SK-N-SH (cell line): Measurements from ENCODE around the gene CCDC47. TPM values are rescaled to one million over a fixed set of nuclear protein-coding genes. Genes with fewer than 3 reads are reported as not detected.

ENCODE experiments used
- CTCF ChIA-PET: fragments of 300-600, 350-600 bp; formaldehyde crosslinking; extraction: SDS; loops from one replicate; lab custom pipeline; 2021; lab: Yijun Ruan, JAX
- POLR2A ChIA-PET: fragments of 350-600 bp; sonication (Branson Sonifier 250); formaldehyde crosslinking; extraction: SDS; loops from one replicate; lab custom pipeline; 2020; ENCODE audit warnings: antibody characterized with exemption, inconsistent platforms; lab: Yijun Ruan, JAX
- DNase-seq: peaks from one replicate; pipeline ENCODE4 v3.0.0; 2012
- H2AFZ ChIP-seq: fragments of 200-600 bp; sonication (generic); 2 replicates; pipeline ENCODE4 v1.8.1; 2016; ENCODE audit warnings: antibody characterized with exemption, mild to moderate bottlenecking, low read depth
- H3F3A ChIP-seq: fragments of 200-600 bp; sonication (generic); replicated peaks from 2 replicates; pipeline ENCODE3; 2016; ENCODE audit warnings: antibody characterized with exemption, mild to moderate bottlenecking; ENCODE audit not compliant: insufficient read depth
- H3K27ac ChIP-seq, 2 experiments: fragments of 200-500 bp in 1 of 2; fragments of 200-600 bp in 1 of 2; sonication (Bioruptor generic) in 1 of 2; sonication (generic), shearing (Covaris generic) in 1 of 2; 2 replicates each; pipeline versions ENCODE4 v1.5.1 to v1.6.1; 2014 to 2016; ENCODE audit warnings: low read depth in 2 of 2, inconsistent platforms in 1 of 2, low read length in 1 of 2, mild to moderate bottlenecking in 1 of 2, mixed read lengths in 1 of 2
- H3K27me3 ChIP-seq: fragments of 200-600 bp; sonication (generic), shearing (Covaris generic); 2 replicates; pipeline ENCODE4 v1.6.1; 2016; ENCODE audit warnings: mixed run types; ENCODE audit not compliant: insufficient read depth
- H3K36me3 ChIP-seq, 2 experiments: fragments of 200-500 bp in 1 of 2; fragments of 200-600 bp in 1 of 2; sonication (Bioruptor generic) in 1 of 2; sonication (generic) in 1 of 2; replicated peaks in 1 of 2; 2 replicates each; pipeline versions ENCODE3 to v1.5.1; 2014 to 2016; ENCODE audit warnings: low read length in 1 of 2, mild to moderate bottlenecking in 1 of 2; ENCODE audit not compliant: insufficient read depth in 2 of 2, control insufficient read depth in 1 of 2
- H3K4me1 ChIP-seq, 2 experiments: fragments of 200-500 bp in 1 of 2; fragments of 200-600 bp in 1 of 2; sonication (Bioruptor generic) in 1 of 2; sonication (generic), shearing (Covaris generic) in 1 of 2; 2 replicates each; pipeline versions ENCODE4 v1.5.1 to v1.6.1; 2014 to 2016; ENCODE audit warnings: low read depth in 1 of 2, low read length in 1 of 2, mixed run types in 1 of 2; ENCODE audit not compliant: insufficient read depth in 2 of 2, control insufficient read depth in 1 of 2
- H3K4me2 ChIP-seq: fragments of 200-600 bp; sonication (generic), shearing (Covaris generic); 2 replicates; pipeline ENCODE4 v1.6.1; 2017; ENCODE audit warnings: mixed run types
- H3K4me3 ChIP-seq, 2 experiments: fragments of 200-500 bp in 1 of 2; fragments of 200-600 bp in 1 of 2; sonication (Bioruptor generic) in 1 of 2; sonication (generic), shearing (Covaris generic) in 1 of 2; 2 replicates each; pipeline versions ENCODE4 v1.5.1 to v1.8.1; 2014 to 2016; ENCODE audit warnings: low read depth in 2 of 2, inconsistent platforms in 1 of 2, low read length in 1 of 2, mild to moderate bottlenecking in 1 of 2, mixed read lengths in 1 of 2, moderate library complexity in 1 of 2
- H3K79me2 ChIP-seq: fragments of 200-600 bp; sonication (generic); 2 replicates; pipeline ENCODE4 v1.8.1; 2017; ENCODE audit warnings: mild to moderate bottlenecking; ENCODE audit not compliant: insufficient read depth
- H3K9ac ChIP-seq: fragments of 200-600 bp; sonication (generic); 2 replicates; pipeline ENCODE4 v1.6.1; 2017; ENCODE audit warnings: mixed run types
- H3K9me2 ChIP-seq: fragments of 200-600 bp; sonication (generic); 2 replicates; pipeline ENCODE4 v1.6.1; 2017; ENCODE audit warnings: mixed run types
- H3K9me3 ChIP-seq: fragments of 200-600 bp; sonication (generic); 2 replicates; pipeline ENCODE4 v1.6.1; 2017; ENCODE audit warnings: mixed run types, mild to moderate bottlenecking, moderate library complexity
- H4K20me1 ChIP-seq: fragments of 200-600 bp; sonication (generic); 2 replicates; pipeline ENCODE4 v1.6.1; 2017; ENCODE audit warnings: mild to moderate bottlenecking, mixed run types; ENCODE audit not compliant: insufficient read depth
- CHD2 ChIP-seq: fragments of 150-350 bp; IDR thresholded peaks from 2 replicates; pipeline ENCODE4 v1.6.1; 2018; ENCODE audit warnings: low read length; ENCODE audit not compliant: partially characterized antibody
- EP300 ChIP-seq, 2 experiments: IDR thresholded peaks; 2 replicates each; pipeline versions ENCODE4 v1.4.0 to v1.6.1; 2012; ENCODE audit warnings: borderline replicate concordance in 1 of 2, low read depth in 1 of 2, low read length in 1 of 2
- IRF3 ChIP-seq: fragments of 150-350 bp; IDR thresholded peaks from 2 replicates; pipeline ENCODE4 v1.6.1; 2016; ENCODE audit warnings: mild to moderate bottlenecking, low read depth, low read length
- MEF2A ChIP-seq: IDR thresholded peaks from 2 replicates; pipeline ENCODE4 v1.4.0; 2012; ENCODE audit warnings: low read depth, borderline replicate concordance
- PBX3 ChIP-seq: IDR thresholded peaks from 2 replicates; pipeline ENCODE4; 2012
- POLR2AphosphoS5 ChIP-seq: IDR thresholded peaks from 2 replicates; pipeline ENCODE4 v1.6.1; 2012; ENCODE audit warnings: low read depth, low read length
- WGBS: methylation state at CpG from one replicate; pipeline ENCODE4 v1.1.6; 2017; ENCODE audit warnings: low lambda C conversion rate; 5-methylcytosine and 5-hydroxymethylcytosine counted together
- polyA plus RNA-seq, 3 experiments: library from polyadenylated mRNA; depleted of rRNA; stranded (reverse); fragments of >200 nt; gene quantifications; 2 replicates each; pipeline ENCODE4 v1.2.3, GENCODE V29; 2012

The CCDC47 gene
- polyA plus RNA-seq, 1 of the 3 experiments (the other 2 are of a cell fraction) = 76.6 TPM

GRCh38 chr17:63817736-63818385, 44.5 kb upstream of the CCDC47 start:
- no peaks in the 10 kb centered on the region; a peak in 1 of 4 replicates for H3K4me1 ChIP-seq
- H4K20me1 ChIP-seq = peaks cover 23% of the 10 kb centered on the region; the same call in 1 of the 2 replicates
- H3K36me3 ChIP-seq = peaks cover 93 to 95% of the 10 kb centered on the region in 2 experiments
- H3K4me2 ChIP-seq = no peak overlapping the region
- H3K9me3 ChIP-seq = no peaks in the 10 kb centered on the region
- peaks cover 67% of the 10 kb centered on the region for H3F3A ChIP-seq
- TF ChIP-seq IRF3 = no peak
- peak; percentile 4; the same call in 1 of the 2 replicates for TF ChIP-seq POLR2AphosphoS5
- H3K9me2 ChIP-seq = no peaks in the 10 kb centered on the region
- DNase-seq = no peak
- POLR2A ChIA-PET = interaction anchor here (1.0 kb wide), 1 partner anchor 9 kb away, joined by 7 read pairs; the partner anchor contains the start of gene PSMC5
- no peaks in the 10 kb centered on the region for H3K27me3 ChIP-seq
- H3K27ac ChIP-seq = no peak overlapping the region
- no peak overlapping the region for H2AFZ ChIP-seq
- H3K9ac ChIP-seq = no peak overlapping the region
- WGBS = 96% methylated on average over 27 of the region's 27 CpGs
- no peak overlapping the region for H3K4me3 ChIP-seq
- CTCF ChIA-PET = interaction anchor here (1.0 to 2.3 kb wide), 9 partner anchors 8 to 206 kb away, joined by 3 to 10 read pairs (median 6); partner anchors contain the start of gene FTSJ3
- H3K79me2 ChIP-seq = peaks cover 26% of the 10 kb centered on the region; the same call in 1 of the 2 replicates

- POLR2A ChIA-PET = no interaction called here
- H3K4me1 ChIP-seq = no peaks in the 10 kb centered on the region; a peak in 1 of 4 replicates
Measured at GRCh38 chr17:63816669-63817068, 43.3 kb upstream of the CCDC47 start.

GRCh38 chr17:63816123-63816522, 42.7 kb upstream of the CCDC47 start:
- Histone ChIP-seq H3F3A (peaks cover 54% of the 10 kb centered on the region), H3K27me3 (no peaks in the 10 kb centered on the region), H3K36me3 (peaks cover 94 to 95% of the 10 kb centered on the region in 2 experiments), H3K9me3 (no peaks in the 10 kb centered on the region), H3K27ac (peak overlapping the region; percentile 3 to 4; a peak in 2 of 4 replicates), H3K9ac (no peak overlapping the region), H2AFZ (no peak overlapping the region), H3K9me2 (no peaks in the 10 kb centered on the region), H3K79me2 (peaks cover 23% of the 10 kb centered on the region; the same call in 1 of the 2 replicates), H4K20me1 (peaks cover 23% of the 10 kb centered on the region; the same call in 1 of the 2 replicates), H3K4me2 (no peak overlapping the region), H3K4me1 (no peaks in the 10 kb centered on the region; a peak in 1 of 4 replicates), H3K4me3 (no peak overlapping the region)
- TF ChIP-seq PBX3 (no peak), CHD2 (peak; percentile 22), EP300 (IDR thresholded peaks at IDR 0.05; ENCODE audit: borderline replicate concordance in 1 of 2, low read depth in 1 of 2, low read length in 1 of 2) (no peak)
- CTCF ChIA-PET = interaction anchor here (1.1 to 2.2 kb wide), 6 partner anchors 10 to 120 kb away, joined by 3 to 8 read pairs (median 4); no protein-coding TSS in a partner anchor
- WGBS = 88% methylated on average over 2 of the region's 2 CpGs
- DNase-seq = no peak
- POLR2A ChIA-PET = no interaction called here

More at GRCh38 chr17:63816669-63817068, 43.3 kb upstream of the CCDC47 start:
- DNase-seq = no peak
- Histone ChIP-seq H3K27ac (peak overlapping the region in 1 of 2 experiments; percentile 14; a peak in 1 of 4 replicates), H4K20me1 (peaks cover 23% of the 10 kb centered on the region; the same call in 1 of the 2 replicates), H3F3A (peaks cover 58% of the 10 kb centered on the region), H3K79me2 (peaks cover 23% of the 10 kb centered on the region; the same call in 1 of the 2 replicates), H3K4me3 (no peak overlapping the region), H3K36me3 (peaks cover 93 to 95% of the 10 kb centered on the region in 2 experiments), H2AFZ (no peak overlapping the region), H3K9me2 (no peaks in the 10 kb centered on the region), H3K9me3 (no peaks in the 10 kb centered on the region), H3K27me3 (no peaks in the 10 kb centered on the region), H3K4me2 (no peak overlapping the region), H3K9ac (no peak overlapping the region)
- WGBS = 88% methylated on average over 4 of the region's 4 CpGs
- TF ChIP-seq MEF2A = no peak
- CTCF ChIA-PET = interaction anchor here (1.1 to 2.3 kb wide), 6 partner anchors 10 to 121 kb away, joined by 3 to 8 read pairs (median 4); partner anchors contain the start of gene FTSJ3
